GM23338 (cell line): ENCODE measurements around the gene TAF1B.

Source experiments
- CREB1 ChIP-seq: fragments of 250-450 bp; sonication (Bioruptor Pico); IDR thresholded peaks from 2 replicates; pipeline ENCODE4 v1.5.0; 2020; ENCODE audit warnings: low read depth, mild to moderate bottlenecking, moderate library complexity
- CTCF ChIP-seq, 2 experiments: fragments of 200-600 bp in 1 of 2; sonication (generic) in 1 of 2; conservative IDR thresholded peaks; 2 replicates each; pipeline versions ENCODE4 v1.5.1 to v1.6.1; 2016 to 2017; ENCODE audit warnings: antibody characterized with exemption in 2 of 2, low read depth in 2 of 2, mild to moderate bottlenecking in 2 of 2, moderate library complexity in 1 of 2
- ETS1 ChIP-seq: IDR thresholded peaks from 2 replicates; pipeline ENCODE4 v1.6.1; 2016; ENCODE audit warnings: antibody characterized with exemption
- EZH2 ChIP-seq: fragments of 200-600 bp; sonication (generic); IDR thresholded peaks from one replicate; pipeline ENCODE4 v1.8.0; 2017; ENCODE audit warnings: antibody characterized with exemption, mild to moderate bottlenecking, low read depth; ENCODE audit not compliant: unreplicated experiment
- EZH2phosphoT487 ChIP-seq: fragments of 200-600 bp; sonication (generic); IDR thresholded peaks from one replicate; pipeline ENCODE4 v1.8.1; 2018; ENCODE audit warnings: antibody characterized with exemption; ENCODE audit not compliant: unreplicated experiment
- JUNB ChIP-seq: IDR thresholded peaks from one replicate; pipeline ENCODE4 v1.6.1; 2016; ENCODE audit warnings: antibody characterized with exemption; ENCODE audit not compliant: unreplicated experiment
- NANOG ChIP-seq: IDR thresholded peaks from 2 replicates; pipeline ENCODE4 v1.6.1; 2016; ENCODE audit warnings: antibody characterized with exemption, borderline replicate concordance
- POLR2AphosphoS5 ChIP-seq: IDR thresholded peaks from 2 replicates; pipeline ENCODE4 v1.6.1; 2016; ENCODE audit warnings: antibody characterized with exemption, low read depth
- REST ChIP-seq: IDR thresholded peaks from one replicate; pipeline ENCODE4 v1.6.1; 2018; ENCODE audit warnings: antibody characterized with exemption; ENCODE audit not compliant: unreplicated experiment
- STAT1 ChIP-seq: IDR thresholded peaks from one replicate; pipeline ENCODE4 v1.6.1; 2016; ENCODE audit warnings: antibody characterized with exemption; ENCODE audit not compliant: unreplicated experiment
- ZNF114 ChIP-seq: fragments of 250-450 bp; sonication (Bioruptor Pico); IDR thresholded peaks from 2 replicates; pipeline ENCODE4 v1.5.0; 2020; ENCODE audit warnings: mild to moderate bottlenecking, moderate library complexity
- ZNF331 ChIP-seq: fragments of 250-450 bp; sonication (Bioruptor Pico); IDR thresholded peaks from 2 replicates; pipeline ENCODE4 v1.5.0; 2020; ENCODE audit warnings: low read depth, mild to moderate bottlenecking, moderate library complexity
- ZNF462 ChIP-seq: fragments of 250-450 bp; sonication (Bioruptor Pico); IDR thresholded peaks from 2 replicates; pipeline ENCODE4 v1.5.0; 2020; ENCODE audit warnings: mild to moderate bottlenecking, moderate library complexity

GRCh38 chr2:9873337-9873736, 30.1 kb downstream of the TAF1B start:
- TF ChIP-seq CREB1, result no peak
- TF ChIP-seq CTCF (conservative IDR thresholded peaks at IDR 0.05; ENCODE audit: low read depth in 2 of 2), result no peak
- no peak for TF ChIP-seq POLR2AphosphoS5
- TF ChIP-seq EZH2, result no peak
- TF ChIP-seq JUNB, result no peak
- TF ChIP-seq REST, result no peak
- no peak for TF ChIP-seq EZH2phosphoT487
- TF ChIP-seq ZNF331 (CRISPR knock-in tag), result no peak
- TF ChIP-seq ZNF462 (CRISPR knock-in tag), result no peak
- TF ChIP-seq STAT1, result no peak
- no peak for TF ChIP-seq ETS1
- TF ChIP-seq NANOG, result no peak
- TF ChIP-seq ZNF114, result no peak
